ENCODE results near the gene RNF115.
"Not testable (repeated sequence)": the region's sequence is repeated elsewhere in the genome, so short reads cannot be mapped to it uniquely, and the experiment has no call there.

RNF115 gene

DNA sequence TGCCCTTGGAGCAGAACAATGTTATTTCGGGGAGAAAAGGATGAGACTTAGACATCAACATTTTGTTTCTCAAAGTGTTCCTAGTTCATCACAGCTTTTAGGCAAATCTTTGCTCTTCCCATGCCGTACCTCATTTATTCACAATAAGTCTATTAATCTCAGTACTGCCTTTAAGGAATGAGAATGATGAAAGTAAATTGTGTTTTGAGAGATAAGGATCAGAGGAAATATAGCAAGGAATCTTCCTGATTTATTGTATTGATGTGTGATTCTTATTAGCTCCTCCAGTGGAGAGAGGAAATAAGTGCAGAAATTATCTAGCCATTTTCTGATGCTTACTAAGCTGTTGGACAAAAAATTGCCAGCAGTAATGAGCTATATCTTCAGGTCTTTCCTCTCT lies 2.1 kb upstream of the RNF115 start:
- DNase-seq = no peak

DNA sequence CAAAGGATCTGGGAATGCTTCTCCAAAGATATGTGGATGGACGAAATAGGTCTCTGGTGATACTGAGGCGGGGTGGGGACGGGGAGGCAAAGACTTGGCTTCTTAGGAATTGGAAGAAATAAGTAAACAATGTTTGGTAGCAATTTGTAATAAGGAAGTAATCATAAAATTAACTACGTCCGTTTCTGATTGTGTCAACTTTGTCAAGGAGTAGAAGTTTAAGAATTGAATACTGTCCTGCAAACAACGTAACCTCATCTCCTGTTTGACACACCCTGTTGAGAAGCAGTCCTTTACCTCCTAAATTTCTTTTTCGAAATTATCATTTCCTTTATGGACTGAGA lies 576 bp upstream of the RNF115 start:
- no peak for DNase-seq

DNA sequence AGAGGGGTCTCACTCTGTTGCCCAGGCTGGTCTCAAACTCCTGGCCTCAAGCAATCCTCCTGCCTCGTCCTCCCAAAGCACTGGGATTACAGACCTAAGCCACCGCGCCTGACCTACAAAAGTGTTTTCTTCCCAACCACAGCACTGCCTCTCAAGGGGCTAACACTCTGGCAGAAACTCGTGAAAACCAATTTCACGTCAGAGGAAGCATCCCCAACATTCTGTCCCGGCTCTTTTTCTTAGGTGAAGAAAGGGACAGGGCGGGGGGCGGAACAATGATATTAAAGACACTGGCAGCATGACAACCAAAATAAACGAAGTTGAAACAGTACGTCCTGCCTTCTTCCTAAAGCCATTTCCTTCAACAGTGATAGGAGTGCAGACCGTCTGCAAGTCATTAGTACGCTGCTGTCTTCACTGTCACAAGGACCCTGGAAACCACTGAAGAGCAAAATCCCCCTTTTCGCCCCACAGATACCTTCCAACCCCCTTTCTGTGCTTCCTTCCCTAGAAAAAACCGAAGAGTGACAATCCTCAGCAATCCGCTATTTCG lies 1.0 kb downstream of the RNF115 start:
- DNase-seq = not testable (repeated sequence)

DNA sequence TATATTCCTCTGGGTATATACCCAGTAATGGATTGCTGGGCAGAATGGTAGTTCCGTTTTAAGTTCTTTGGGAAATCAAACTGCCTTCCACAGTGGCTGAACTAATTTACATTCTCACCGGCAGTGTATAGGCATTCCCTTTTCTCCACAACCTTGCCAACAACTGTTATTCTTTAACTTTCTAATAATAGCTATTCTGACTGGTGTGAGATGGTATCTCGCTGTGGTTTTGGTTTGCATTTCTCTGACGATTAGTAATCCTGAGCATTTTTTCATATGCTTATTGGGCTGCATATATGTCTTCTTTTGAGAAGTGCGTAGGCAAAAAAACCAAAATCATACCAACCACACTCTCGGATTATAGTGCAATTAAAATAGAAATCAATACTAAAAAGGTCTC lies 5.8 kb downstream of the RNF115 start:
- DNase-seq = not testable (repeated sequence)

DNA sequence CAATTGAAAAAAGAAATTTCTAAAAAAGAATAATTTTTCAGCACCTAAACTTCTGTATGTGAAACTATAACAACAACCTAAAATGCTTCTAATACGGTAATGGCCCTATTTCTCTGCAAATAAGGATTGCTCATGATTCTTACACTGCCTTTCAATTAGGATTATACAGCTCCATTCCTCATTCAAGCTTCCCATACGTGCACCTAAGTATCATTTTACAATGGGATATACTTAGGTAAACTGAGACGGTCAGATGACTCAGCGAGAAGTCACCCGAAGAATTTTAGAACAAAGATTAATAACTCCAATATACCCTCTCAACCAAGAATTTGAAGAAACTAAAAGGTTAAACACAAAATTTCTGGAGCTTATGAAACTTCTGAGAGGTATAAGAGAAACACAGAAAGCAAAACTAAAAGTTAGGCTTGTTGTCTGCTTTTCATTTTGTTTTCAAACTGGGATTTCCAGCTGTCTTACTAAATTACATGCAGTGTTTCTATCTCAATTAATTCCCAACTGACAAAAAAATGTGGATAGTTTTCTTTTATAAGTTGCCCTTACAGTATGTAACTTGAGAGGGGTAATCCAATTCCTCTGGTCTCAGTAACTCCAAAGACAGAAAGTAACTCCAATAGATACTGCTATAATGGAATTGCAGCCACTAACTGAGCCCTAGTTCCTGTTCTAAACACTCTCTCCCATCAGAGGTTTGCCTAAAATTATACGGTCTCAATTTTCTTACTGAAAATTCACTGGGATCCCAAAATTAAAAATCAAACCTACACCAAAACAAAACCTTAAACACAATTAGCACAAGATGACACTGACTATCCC lies 10.7 kb downstream of the RNF115 start:
- DNase-seq = not testable (repeated sequence)

DNA sequence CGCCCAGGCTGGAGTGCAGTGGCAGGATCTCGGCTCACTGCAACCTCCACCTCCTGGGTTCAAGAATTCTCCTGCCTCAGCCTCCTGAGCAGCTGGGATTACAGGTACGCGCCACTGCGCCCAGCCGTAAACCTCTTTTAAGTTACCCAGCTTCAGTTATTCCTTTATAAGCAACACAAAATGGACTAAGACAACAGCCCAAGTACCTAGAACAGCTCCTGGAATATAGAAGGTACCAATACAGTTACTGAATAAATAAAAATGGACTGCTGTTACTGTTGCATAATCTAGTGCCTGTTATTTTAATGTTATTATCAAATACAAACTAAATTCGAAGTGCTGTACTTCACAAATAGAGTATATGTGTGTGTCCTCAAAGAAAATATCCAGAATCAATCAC lies 17.1 kb downstream of the RNF115 start:
- no peak for DNase-seq

DNA sequence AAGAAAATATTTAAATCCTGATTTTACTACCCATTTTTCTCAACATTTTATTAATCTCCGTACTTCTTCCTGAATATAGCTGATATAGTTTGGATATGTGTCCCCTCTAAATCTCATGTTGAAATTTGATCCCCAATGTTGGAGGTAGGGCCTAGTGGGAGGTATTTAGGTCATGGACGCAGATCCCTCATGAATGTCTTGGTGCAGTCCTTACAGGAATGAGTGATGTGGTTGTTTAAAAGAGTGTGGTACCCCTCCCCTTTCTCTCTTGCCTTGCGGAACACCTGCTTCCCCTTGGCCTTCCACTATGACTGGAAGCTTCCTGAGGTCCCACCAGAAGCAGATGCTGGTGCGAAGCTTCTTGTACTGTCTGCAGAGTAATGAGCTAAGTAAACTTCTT lies 17.5 kb downstream of the RNF115 start:
- no peak for DNase-seq

DNA sequence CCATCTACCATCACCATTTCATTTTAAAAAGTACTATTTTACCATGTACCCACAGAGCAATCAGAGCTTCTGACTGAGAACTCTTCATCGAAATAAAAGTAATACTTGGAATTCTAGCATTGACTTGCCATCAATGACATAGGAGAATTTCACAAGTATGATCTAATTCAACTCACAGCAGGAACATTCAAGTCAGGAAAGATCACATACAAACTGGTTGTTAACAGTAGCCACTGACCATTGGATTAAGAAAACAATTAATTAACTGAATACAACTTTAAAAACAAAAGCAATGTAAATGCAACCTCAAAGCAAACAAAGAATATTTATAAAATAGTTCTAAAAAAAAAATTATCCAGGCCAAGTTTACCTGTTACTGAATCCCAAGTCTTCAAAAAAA lies 18.8 kb downstream of the RNF115 start:
- DNase-seq = no peak

DNA sequence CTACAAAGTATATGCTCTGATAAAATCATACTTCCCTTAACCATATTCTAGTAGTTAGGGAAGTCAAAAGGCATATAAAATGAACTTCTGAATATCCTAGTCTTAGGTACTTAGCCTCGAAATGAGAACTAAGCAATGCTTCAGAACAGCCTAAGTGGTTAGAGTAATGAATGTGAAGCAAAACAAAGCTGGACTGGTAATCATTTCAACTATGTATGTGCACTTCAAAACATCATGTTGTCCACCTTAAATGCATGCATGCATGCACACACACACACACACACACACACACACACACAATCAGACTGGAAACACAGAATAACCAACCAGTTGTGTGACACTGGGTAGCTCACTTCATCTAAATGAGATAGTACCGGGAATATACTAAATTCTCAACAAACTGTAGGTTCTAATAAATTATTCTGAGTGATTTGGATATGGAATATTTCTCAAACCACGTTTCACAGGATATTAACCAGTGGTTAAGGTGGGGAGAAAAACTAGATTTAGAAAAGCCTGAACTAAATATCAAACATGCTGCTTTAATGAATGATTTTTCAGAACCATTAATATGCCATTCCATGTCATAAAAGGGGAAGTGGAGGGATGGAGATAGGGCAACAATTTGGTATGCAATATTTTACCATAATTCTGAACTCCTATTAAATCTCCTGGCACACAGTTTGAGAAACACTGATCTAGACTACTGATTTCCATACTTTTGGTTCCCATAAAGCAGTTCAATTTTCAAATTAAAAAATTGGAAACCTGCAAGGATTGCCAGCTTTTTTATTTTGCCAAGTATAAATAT lies 19.5 kb downstream of the RNF115 start:
- no peak for DNase-seq

DNA sequence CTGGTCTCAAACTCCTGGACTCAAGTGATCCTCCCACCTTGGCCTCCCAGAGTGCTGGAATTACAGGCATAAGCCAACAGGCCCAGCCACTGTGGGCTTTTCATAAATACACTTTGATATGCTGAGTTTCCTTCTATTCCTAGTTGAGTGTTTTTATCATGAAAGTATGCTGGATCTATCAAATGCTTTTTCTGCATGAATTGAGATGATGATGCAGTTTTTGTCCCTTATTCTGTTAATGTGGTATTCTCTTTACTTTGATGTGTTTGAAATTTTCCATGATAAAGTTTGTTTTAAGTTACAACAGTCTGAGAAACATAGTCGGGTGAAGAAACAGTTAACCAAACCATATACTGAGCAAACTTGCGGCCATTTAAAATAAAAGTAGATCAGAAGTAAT lies 24.1 kb downstream of the RNF115 start:
- no peak for DNase-seq

DNA sequence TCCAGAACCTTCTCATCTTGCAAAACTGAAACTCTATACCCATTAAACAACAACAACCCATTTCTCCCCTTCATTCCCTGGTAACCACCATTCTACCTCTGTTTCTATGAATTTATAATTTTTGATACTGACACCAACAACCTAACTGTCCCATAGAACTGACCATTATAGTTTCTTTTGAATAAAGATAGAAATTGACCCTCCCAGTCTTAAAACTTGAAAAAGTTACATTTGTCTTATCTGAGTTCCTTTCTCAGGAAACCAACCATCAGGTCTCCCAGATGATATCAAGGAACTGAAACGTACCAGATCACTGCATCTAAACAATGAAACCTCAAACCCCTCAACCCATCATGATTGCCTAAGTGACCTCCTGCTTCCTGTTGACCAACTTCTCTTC lies 27.1 kb downstream of the RNF115 start:
- DNase-seq = no peak

DNA sequence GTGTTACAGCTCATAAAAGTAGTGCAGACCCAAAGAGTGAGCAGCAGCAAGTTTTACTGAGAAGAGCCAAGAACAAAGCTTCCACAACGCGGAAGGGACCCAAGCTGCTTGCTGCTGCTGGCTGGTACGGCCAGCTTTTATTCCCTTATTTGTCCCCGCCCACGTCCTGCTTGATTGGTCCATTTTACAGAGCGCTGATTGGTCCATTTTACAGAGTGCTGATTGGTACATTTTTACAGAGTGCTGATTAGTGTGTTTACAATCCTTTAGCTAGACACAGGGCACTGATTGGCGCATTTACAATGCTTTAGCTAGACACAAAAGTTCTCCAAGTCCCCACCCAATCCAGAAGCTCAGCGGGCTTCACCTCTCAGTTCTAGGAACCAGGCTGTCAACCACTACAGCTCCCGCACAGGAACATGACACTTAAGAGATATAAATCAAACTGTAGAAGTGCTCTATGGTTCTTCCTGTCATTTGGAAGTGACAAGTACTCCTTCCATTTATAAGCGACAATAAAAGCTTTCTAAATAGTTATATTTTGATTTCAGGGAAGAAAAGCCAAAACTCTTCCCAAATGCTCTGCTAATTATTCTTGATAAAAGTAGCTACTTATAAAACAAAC lies 28.5 kb downstream of the RNF115 start:
- no peak for DNase-seq

DNA sequence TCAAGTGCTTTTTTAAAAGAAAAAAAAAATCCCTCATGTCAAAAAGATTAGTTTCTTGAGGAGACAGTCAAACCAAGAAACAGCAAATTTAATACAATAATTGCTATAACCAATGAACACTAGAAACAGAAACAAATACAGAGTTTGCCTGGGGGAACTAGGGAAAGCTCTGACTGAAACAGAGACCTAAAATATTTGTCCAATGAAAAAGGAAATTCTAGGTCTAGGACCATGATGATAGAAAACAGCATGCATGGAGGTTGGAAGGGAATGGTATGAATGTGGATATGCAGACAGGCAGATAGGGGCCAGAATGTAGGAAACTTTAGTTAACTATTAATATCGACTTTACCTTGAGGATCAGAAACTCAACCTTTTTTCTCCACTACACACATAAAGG lies 31.4 kb downstream of the RNF115 start:
- DNase-seq = no peak

DNA sequence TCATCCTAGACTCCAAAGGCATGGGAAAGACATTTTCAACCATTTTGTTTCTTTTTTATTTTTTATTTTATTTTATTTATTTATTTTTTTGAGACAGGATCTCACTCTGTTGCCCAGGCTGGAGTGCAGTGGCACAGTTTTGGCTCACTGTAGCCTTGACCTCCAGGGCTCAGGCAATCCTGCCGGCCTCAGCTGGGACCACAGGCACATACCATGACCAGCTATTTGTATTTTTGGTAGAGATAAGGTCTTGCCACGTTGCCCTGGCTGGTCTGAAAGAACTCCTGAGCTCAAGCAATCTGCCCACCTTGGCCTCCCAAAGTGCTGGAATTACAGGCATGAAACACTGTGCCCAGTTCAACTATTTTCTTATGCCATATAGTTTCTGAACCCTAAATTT lies 32.0 kb downstream of the RNF115 start:
- DNase-seq = not testable (repeated sequence)

DNA sequence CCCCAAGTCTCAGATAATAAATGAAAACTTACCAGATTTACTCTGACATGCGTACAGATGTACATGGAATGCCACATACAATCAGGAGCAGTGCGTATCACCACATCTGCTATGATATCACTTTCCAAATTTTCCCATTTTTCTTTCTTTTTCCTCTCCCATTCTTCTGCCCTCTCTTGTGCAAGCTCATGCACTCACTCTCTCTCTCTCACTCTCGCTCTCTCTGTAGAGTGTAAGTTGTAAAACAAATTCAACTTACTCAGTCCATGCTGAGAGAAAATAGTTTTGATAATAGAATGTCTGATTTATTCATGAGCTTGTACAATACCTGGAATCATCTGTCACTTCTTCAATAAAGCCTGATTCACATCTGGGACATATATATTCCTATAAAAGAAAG lies 35.3 kb downstream of the RNF115 start:
- no peak for DNase-seq

DNA sequence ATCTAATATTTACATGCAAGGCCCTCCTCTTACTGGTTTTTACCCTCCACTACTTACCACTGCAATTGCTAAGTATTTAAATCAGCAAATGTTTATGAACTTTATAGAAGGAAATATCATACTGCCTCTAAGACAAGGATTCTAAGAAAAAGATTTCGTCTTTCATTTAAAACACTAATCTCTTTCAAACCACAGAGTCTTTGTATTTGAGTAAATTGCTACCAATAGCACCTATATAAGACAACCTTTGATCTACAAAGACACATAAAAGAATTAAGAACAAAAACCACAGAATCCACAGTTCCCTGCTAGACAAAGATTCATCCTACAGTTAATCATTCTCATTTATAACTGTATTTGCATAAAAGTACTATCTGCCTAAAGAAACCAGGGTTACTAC lies 37.6 kb downstream of the RNF115 start:
- no peak for DNase-seq

DNA sequence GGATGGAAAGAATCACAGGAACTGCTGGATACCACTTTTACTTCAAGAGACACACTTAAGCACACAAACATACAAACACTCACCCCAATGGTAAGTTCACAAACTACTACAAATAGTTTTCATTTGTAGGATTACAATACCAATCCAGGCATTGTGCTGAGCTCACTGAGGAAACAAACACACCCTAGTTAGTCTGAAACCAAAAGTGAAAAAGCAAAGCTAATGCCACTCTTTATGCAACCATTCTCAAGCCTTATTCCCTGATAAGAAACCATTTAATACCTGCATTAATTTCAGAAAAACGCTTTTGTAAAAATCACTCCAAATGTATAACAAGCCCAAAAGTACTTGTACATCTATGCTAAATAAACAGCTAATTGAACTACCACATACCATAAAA lies 38.3 kb downstream of the RNF115 start:
- no peak for DNase-seq

DNA sequence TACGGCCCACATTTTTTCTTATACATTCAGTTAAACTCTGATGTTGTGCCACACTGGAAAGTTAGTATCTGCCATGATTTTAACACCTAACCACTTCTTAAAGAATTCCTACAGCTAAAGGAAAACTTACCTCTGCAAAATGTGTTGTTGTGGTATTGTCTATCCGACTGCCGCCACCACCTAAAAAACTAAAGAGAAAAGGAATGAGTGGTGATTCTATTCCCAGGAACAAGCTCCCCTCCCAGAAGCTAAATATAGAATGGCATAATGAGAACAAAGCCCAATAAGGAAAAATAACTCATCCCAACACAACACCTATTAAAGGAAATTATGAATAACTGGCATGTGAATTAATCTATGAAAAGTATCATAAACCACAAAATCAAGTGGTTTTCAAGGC lies 39.5 kb downstream of the RNF115 start:
- DNase-seq = no peak

DNA sequence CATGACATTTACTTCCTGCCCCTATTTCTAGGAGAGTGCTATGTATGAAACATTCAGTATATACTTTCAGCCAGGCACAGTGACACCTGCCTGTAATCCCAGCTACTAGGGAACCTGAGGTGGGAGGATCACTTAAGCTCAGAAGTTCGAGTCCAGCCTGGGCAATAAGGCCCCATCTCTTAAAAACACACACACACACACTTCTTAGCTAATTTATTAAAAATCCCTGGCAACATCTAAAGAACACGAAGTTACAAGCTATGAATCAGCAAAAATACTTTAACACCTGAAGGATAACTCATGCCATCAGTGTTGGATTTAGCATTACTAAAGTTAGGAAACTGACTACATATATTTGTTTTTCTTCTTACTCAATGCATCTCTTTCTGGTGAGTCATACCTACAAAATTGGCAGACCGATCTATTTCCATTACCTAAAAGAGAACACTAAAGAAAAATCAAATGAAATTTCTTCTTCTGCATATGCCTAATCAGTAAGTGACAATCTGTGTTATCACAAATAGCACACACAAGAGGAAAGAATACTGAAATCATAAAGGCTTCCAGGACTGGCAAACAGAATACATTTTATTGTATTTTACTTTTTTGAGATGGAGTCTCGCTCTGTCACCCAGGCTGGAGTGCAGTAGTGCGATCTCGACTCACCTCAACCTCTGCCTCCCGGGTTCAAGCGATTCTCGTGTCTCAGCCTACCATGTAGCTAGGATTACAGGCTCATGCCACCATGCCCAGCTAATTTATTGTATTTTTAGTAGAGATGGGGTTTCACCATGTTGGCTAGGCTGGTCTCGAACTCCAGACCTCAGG lies 41.4 kb downstream of the RNF115 start:
- DNase-seq = no peak

DNA sequence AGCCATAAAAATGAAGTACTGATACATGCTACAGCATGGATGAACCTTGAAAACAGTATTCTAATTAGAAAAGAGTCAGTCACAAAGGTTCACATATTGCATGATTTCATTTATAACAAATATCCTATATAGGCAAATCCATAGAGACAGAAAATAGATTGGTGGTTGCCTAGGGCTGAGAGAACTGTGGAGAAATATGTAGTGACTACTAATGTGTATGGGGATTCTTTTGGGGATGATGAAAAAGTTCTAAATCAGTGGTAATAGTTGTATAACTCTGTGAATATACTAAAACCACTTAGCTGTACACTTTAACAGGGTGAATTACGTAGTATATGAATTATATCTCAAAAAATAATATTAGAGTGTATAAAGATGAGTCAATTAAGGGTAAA lies 45.8 kb downstream of the RNF115 start:
- no peak for DNase-seq

DNA sequence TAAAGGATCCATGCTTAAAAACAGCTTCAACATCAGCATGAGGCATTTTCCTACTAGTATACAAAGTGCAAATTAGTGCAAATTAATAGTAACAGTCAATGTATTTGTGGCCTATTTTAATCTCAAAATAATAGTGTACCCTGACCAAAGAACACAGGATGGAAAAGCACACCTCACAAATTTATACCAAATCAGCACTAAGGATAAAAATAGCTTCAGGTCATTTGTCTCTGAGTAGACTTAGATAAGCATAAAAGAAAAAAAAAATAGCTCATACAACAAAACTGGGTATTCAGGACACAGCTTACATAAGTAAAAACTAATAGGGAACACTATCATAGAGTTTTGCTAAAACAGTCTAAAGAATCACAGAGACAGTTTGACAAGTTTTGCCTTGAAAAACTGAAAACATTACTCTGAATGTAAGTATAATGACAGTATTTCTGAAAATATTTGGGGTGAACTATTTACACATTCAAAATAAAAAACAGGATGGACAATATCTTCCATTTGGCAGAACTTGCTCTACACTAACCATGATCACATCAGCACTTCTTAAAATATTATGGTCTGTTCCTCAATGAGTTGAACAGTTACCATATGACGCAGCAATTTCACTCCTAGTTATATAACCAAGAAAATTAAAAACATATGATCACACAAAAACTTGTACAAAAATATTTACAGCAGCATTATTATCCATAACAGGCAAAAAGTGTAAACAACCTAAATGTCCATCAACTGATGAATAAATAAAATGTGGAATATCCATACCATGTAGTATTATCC lies 46.3 kb downstream of the RNF115 start:
- no peak for DNase-seq

DNA sequence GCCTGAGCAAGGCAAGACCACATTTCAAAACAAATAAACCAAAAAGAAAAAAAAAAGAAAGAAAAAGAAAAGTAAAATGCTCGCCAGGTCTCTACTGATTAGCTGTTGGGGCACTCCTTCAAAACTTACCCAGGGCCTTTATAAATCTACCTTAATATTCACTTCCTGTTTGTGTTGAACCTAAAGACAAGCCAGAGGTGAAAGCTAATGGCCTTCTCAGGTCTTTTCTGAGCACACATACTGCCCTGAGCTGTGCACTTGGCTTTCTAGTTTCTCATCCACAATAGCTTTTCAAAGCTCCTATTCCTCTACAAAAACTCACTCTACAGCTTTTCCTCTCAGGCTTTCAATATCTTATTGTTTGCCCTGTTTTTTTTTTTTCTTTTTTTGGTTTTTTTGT lies 50.5 kb downstream of the RNF115 start:
- DNase-seq = no peak

Measured in activated T-cell treated with anti-CD3 and anti-CD28 coated beads for 4 hours (primary cell).